Measurements from ENCODE around the gene GPR31.

GPR31 gene

GRCh38 chr6:167118839-167119238 lies 38.9 kb downstream of the GPR31 start:
- Histone ChIP-seq H3F3A (ENCODE audit: low read depth) (no peaks in the 10 kb centered on the region), H3K9me3 (ENCODE audit: insufficient read depth, low read depth, low read length) (no peaks in the 10 kb centered on the region), H3K4me1 (ENCODE audit: insufficient read depth, low read length, poor library complexity, severe bottlenecking) (no peaks in the 10 kb centered on the region), H3K79me2 (ENCODE audit: insufficient read depth, low read length) (no peaks in the 10 kb centered on the region), H4K20me1 (ENCODE audit: insufficient read depth, low read length, poor library complexity, severe bottlenecking) (no peaks in the 10 kb centered on the region), H3K4me2 (ENCODE audit: low read depth, low read length, poor library complexity, severe bottlenecking) (no peak overlapping the region), H3K36me3 (ENCODE audit: insufficient read depth, low read length) (no peaks in the 10 kb centered on the region), H3K4me3 (ENCODE audit: low read length, poor library complexity, severe bottlenecking) (no peak overlapping the region), H3K9ac (ENCODE audit: low read depth, low read length, poor library complexity, severe bottlenecking) (no peak overlapping the region), H3K9me2 (replicated peaks; ENCODE audit: low read depth, low read length) (no peaks in the 10 kb centered on the region), H3K27me3 (ENCODE audit: insufficient read depth, low read length, poor library complexity, severe bottlenecking) (no peaks in the 10 kb centered on the region), H2AFZ (ENCODE audit: low read length) (no peak overlapping the region)
- no peak for TF ChIP-seq EZH2phosphoT487 (IDR thresholded peaks at IDR 0.05; ENCODE audit: borderline replicate concordance)
- no peak for TF ChIP-seq CTCF (conservative IDR thresholded peaks at IDR 0.05; ENCODE audit: low read length)

GRCh38 chr6:167118006-167118405 lies 39.8 kb downstream of the GPR31 start:
- TF ChIP-seq EZH2phosphoT487 (IDR thresholded peaks at IDR 0.05; ENCODE audit: borderline replicate concordance) (no peak), CTCF (conservative IDR thresholded peaks at IDR 0.05; ENCODE audit: low read length) (no peak)
- Histone ChIP-seq H3K9me2 (replicated peaks; ENCODE audit: low read depth, low read length) (no peaks in the 10 kb centered on the region), H3K36me3 (ENCODE audit: insufficient read depth, low read length) (no peaks in the 10 kb centered on the region), H3K27me3 (ENCODE audit: insufficient read depth, low read length, poor library complexity, severe bottlenecking) (no peaks in the 10 kb centered on the region), H3K9ac (ENCODE audit: low read depth, low read length, poor library complexity, severe bottlenecking) (no peak overlapping the region), H3F3A (ENCODE audit: low read depth) (no peaks in the 10 kb centered on the region), H3K4me1 (ENCODE audit: insufficient read depth, low read length, poor library complexity, severe bottlenecking) (no peaks in the 10 kb centered on the region), H3K4me3 (ENCODE audit: low read length, poor library complexity, severe bottlenecking) (no peak overlapping the region), H2AFZ (ENCODE audit: low read length) (no peak overlapping the region), H4K20me1 (ENCODE audit: insufficient read depth, low read length, poor library complexity, severe bottlenecking) (no peaks in the 10 kb centered on the region), H3K79me2 (ENCODE audit: insufficient read depth, low read length) (no peaks in the 10 kb centered on the region), H3K4me2 (ENCODE audit: low read depth, low read length, poor library complexity, severe bottlenecking) (no peak overlapping the region), H3K9me3 (ENCODE audit: insufficient read depth, low read depth, low read length) (no peaks in the 10 kb centered on the region)

DNA sequence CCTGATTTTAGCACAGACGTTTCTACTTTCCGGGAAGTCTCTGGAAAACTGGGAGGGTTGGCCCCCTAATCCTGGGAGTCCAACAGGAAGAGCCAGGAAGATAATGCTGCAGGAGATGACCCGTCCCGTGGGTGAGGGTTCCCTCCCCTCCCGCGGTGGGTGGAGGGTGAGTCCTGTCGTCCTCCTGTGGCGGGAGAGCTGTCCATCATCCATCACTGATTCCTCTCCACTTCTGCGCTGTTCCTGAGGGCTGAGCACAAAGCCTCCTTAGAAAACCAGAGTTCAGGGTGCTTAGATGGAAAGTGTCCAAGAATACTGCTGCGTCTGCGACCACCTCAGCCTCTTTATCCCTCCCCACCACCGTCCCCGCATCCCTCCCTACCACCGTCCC lies 40.9 kb downstream of the GPR31 start:
- Histone ChIP-seq H3K9me3 (ENCODE audit: insufficient read depth, low read depth, low read length) (no peaks in the 10 kb centered on the region), H3F3A (ENCODE audit: low read depth) (no peaks in the 10 kb centered on the region), H4K20me1 (ENCODE audit: insufficient read depth, low read length, poor library complexity, severe bottlenecking) (no peaks in the 10 kb centered on the region), H3K4me3 (ENCODE audit: low read length, poor library complexity, severe bottlenecking) (no peak overlapping the region), H3K27me3 (ENCODE audit: insufficient read depth, low read length, poor library complexity, severe bottlenecking) (no peaks in the 10 kb centered on the region), H3K9ac (ENCODE audit: low read depth, low read length, poor library complexity, severe bottlenecking) (no peak overlapping the region), H3K79me2 (ENCODE audit: insufficient read depth, low read length) (no peaks in the 10 kb centered on the region), H3K9me2 (replicated peaks; ENCODE audit: low read depth, low read length) (no peaks in the 10 kb centered on the region), H3K4me2 (ENCODE audit: low read depth, low read length, poor library complexity, severe bottlenecking) (no peak overlapping the region), H2AFZ (ENCODE audit: low read length) (no peak overlapping the region), H3K36me3 (ENCODE audit: insufficient read depth, low read length) (no peaks in the 10 kb centered on the region), H3K4me1 (ENCODE audit: insufficient read depth, low read length, poor library complexity, severe bottlenecking) (no peaks in the 10 kb centered on the region)
- TF ChIP-seq CTCF (conservative IDR thresholded peaks at IDR 0.05; ENCODE audit: low read length) (no peak), EZH2phosphoT487 (IDR thresholded peaks at IDR 0.05; ENCODE audit: borderline replicate concordance) (no peak)

Data from Loucy (cell line).